Psoas muscle (tissue), 8 donors: ENCODE measurements around the gene KLHL29. TPM values are rescaled to one million over a fixed set of nuclear protein-coding genes. Genes with fewer than 3 reads are reported as not detected.
A peak's percentile ranks its signal among the peaks of the same experiment; 100 is the strongest.

Experiments used
- ATAC-seq, 4 donors: fragments of 200-7000 bp; cut with Tn5 transposase; one replicate each; pipeline ENCODE4 v1.9.1; 2020; ENCODE audit warnings: moderate library complexity in 3 of 4, mild to moderate bottlenecking in 2 of 4
- DNase-seq, 2 donors: peaks; one replicate each; pipeline ENCODE4 v3.0.0-alpha.2; 2020
- H3K27ac ChIP-seq: fragments of 200-600 bp; one replicate; pipeline ENCODE4 v1.8.0; 2022
- H3K27me3 ChIP-seq, 3 donors: fragments of 200-600 bp in 1 of 3; one replicate each; pipeline versions ENCODE4 v1.6.1 to v1.8.0; 2013 to 2022; ENCODE audit warnings: low read length in 2 of 3, mild to moderate bottlenecking in 2 of 3, moderate library complexity in 1 of 3; ENCODE audit not compliant: insufficient read depth in 3 of 3
- H3K36me3 ChIP-seq, 2 donors: fragments of 200-600 bp in 1 of 2; one replicate each; pipeline versions ENCODE4 v1.6.1 to v1.8.0; 2013 to 2022; ENCODE audit warnings: low read depth in 1 of 2, mild to moderate bottlenecking in 1 of 2, moderate library complexity in 1 of 2; ENCODE audit not compliant: insufficient read depth in 1 of 2
- H3K4me1 ChIP-seq: fragments of 200-600 bp; one replicate; pipeline ENCODE4 v1.8.0; 2022
- H3K4me3 ChIP-seq: fragments of 200-600 bp; one replicate; pipeline ENCODE4 v1.8.0; 2022; ENCODE audit warnings: mild to moderate bottlenecking
- H3K9me3 ChIP-seq: fragments of 200-600 bp; one replicate; pipeline ENCODE4 v1.8.0; 2022
- WGBS, 3 donors: extraction: QIAGEN DNeasy Blood & Tissue Kit; methylation state at CpG; one replicate each; pipeline versions ENCODE4 v1.1.6 to v1.1.7; 2013; 5-methylcytosine and 5-hydroxymethylcytosine counted together
- intact Hi-C, 2 donors: fragments of 100-400 bp; cut with DNase I; formaldehyde crosslinking; loops; one replicate each; pipeline versions ENCODE4 v1.11.0 to v1.14.2; 2022
- polyA plus RNA-seq, 3 donors: library from polyadenylated mRNA; stranded (reverse); fragments of 200-250 nt; gene quantifications; one replicate each; pipeline ENCODE4 v1.2.3, GENCODE V29; 2013
- total RNA-seq, 4 donors: library from RNA; stranded (reverse); fragmentation: NEBNext Ultra II Directional in 2 of 4; extraction: Animal tissue kit (Norgen Biotek cat#: 25700) in 2 of 4; gene quantifications; one replicate each; pipeline versions ENCODE4 v1.2.1 to v1.2.4, GENCODE V29; 2021 to 2023
- TF ChIP-seq, protein P1 (sequence below): fragments of 200-600 bp; IDR thresholded peaks from one replicate; pipeline ENCODE4 v1.8.0; 2022; ENCODE audit warnings: antibody characterized with exemption
- donor health status: healthy with polysubstance abuse.
- donor health status: DM: no; HTN: no; CAD: no; lungs with moderate emphysema.
- donor health status: Bipolar disorder and iron deficiency.
- donor health status: healthy.
- donor health status: DM: yes; HTN: yes; CAD: no.
- donor health status: DM: no; HTN: no; CAD: no.
- donor health status: DM: no; HTN: no; CAD: no.
- donor health status: DM: yes; HTN: yes; CAD: no.

Gene KLHL29
- total and polyA plus RNA-seq, 7 donors = 4.4 to 14.1 (median 6.8) TPM

DNA sequence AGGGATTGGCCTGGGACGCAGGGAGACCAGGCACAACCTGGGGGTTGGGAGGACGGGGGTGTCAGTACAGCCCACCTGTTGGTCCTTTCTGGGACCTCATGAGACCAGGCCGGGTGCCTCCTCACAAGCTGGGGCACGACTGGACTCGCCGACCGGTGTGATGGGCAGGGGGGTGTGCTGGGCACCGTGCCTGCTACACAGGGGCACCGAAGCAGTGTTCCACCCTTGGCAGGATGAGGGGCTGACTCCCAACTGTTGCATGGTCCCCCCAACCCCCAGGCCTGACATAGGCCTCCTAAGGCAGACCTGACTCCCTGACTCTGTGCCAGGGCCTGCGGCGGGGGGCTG, 285.2 kb downstream of the KLHL29 start:
- Histone ChIP-seq H3K36me3 (no peaks in the 10 kb centered on the region), H3K27ac (no peak overlapping the region), H3K9me3 (no peaks in the 10 kb centered on the region), H3K4me3 (no peak overlapping the region), H3K4me1 (peaks cover 7% of the 10 kb centered on the region), H3K27me3 (no peaks in the 10 kb centered on the region)
- intact Hi-C loops = no loop called here
- no peak for ATAC-seq
- TF ChIP-seq, protein P1, sequence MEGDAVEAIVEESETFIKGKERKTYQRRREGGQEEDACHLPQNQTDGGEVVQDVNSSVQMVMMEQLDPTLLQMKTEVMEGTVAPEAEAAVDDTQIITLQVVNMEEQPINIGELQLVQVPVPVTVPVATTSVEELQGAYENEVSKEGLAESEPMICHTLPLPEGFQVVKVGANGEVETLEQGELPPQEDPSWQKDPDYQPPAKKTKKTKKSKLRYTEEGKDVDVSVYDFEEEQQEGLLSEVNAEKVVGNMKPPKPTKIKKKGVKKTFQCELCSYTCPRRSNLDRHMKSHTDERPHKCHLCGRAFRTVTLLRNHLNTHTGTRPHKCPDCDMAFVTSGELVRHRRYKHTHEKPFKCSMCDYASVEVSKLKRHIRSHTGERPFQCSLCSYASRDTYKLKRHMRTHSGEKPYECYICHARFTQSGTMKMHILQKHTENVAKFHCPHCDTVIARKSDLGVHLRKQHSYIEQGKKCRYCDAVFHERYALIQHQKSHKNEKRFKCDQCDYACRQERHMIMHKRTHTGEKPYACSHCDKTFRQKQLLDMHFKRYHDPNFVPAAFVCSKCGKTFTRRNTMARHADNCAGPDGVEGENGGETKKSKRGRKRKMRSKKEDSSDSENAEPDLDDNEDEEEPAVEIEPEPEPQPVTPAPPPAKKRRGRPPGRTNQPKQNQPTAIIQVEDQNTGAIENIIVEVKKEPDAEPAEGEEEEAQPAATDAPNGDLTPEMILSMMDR = no peak
- 59 to 70% (median 70%) methylated on average over 11 of the region's 11 CpGs for WGBS, 3 donors
- no peak for DNase-seq

DNA sequence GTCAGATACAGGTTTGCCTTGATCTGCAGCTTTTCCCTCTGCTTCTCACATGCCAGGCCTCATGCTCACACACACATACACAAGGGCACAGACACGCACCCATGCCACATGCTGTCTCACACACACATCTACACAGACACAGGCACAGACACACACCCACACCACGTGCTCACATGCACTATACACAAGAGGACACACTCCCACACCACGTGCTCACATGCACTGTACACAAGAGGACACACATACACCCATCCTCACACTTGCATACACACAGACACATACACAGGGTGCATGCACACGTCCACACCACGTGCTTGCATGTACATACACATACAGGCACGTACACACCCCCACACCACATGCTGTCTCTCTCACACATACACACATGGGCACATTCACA, 288.1 kb downstream of the KLHL29 start:
- H3K4me3 ChIP-seq = no peak overlapping the region
- H3K9me3 ChIP-seq = no peaks in the 10 kb centered on the region
- no peak overlapping the region for H3K27ac ChIP-seq
- TF ChIP-seq, protein P1 = no peak
- ATAC-seq (peak in 1 of 4 donors; percentile 5), DNase-seq (no peak)
- H3K27me3 ChIP-seq = no peaks in the 10 kb centered on the region
- 91 to 93% (median 93%) methylated on average over 6 of the region's 6 CpGs for WGBS, 3 donors
- H3K36me3 ChIP-seq = no peaks in the 10 kb centered on the region
- peaks cover 7% of the 10 kb centered on the region for H3K4me1 ChIP-seq
- intact Hi-C loops = no loop called here

DNA sequence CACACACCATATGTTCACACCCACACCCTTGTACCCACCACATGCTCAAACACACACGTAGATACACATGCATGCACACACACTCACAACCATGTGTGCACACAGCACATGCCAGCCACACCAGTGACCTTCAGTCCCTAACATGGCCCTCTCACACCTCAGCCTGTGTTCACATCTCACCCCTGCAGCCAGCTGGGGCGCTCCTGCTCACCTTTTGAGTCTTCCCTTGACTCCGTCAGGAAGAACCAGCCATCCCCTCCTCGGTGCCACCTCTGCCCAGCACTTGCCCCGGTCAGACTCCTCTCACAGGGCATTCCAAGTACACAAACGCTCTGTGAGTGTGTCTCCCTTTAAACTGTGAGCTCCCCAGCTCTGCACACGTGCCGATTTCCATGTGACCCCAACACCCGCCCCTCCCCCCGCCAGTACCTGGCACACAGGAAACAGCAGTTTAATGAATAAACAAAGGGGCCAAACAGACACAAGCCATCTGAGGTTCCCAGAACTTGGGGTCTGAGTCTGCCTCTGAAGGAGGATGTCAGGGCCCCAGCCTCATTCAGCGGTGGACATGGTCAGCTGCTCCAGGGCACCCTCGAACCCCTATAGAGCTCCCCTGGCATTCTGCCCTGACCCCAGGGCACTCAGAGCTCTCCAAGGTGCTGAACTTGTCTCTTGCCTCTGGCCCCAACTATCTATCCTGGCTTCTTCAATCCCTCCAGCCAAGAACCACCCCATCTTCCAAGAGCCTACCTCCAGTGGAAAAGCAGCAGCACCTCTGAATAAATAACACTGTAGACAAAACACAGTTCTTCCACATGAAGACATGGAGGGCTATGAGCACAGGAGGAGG, 289.1 kb downstream of the KLHL29 start:
- intact Hi-C loops = no loop called here
- 59 to 62% (median 61%) methylated on average over 12 of the region's 12 CpGs for WGBS, 3 donors

DNA sequence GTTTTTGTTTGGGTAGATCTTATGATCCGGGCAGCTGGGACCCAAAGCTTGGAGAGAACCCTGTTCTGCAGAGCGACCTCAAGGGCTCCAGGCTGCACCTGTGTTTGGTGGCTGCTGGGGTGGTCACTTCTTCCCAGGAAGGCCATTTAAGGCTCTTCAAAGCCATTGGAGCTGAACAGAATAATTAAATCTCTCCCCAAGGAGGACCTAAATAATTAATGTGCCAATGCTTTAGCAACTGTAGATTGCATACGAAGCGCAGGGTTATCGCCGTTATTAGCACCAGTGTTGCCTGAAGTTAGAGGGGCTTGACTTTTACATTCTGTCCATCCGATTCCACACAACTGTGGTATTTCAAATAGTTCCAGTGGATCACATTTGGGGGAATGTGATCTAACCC, 290.5 kb downstream of the KLHL29 start:
- TF ChIP-seq, protein P1 = no peak
- 95 to 99% (median 97%) methylated on average over 7 of the region's 7 CpGs for WGBS, 3 donors
- Histone ChIP-seq H3K36me3 (no peaks in the 10 kb centered on the region), H3K9me3 (no peaks in the 10 kb centered on the region), H3K4me3 (no peak overlapping the region), H3K27ac (no peak overlapping the region), H3K27me3 (no peaks in the 10 kb centered on the region), H3K4me1 (no peaks in the 10 kb centered on the region)
- intact Hi-C loops = no loop called here
- DNase-seq (no peak), ATAC-seq (no peak)

More for the DNA sequence above, 289.1 kb downstream of the KLHL29 start:
- Histone ChIP-seq H3K27me3 (no peaks in the 10 kb centered on the region), H3K4me3 (no peak overlapping the region), H3K36me3 (no peaks in the 10 kb centered on the region), H3K4me1 (peaks cover 7% of the 10 kb centered on the region), H3K9me3 (no peaks in the 10 kb centered on the region), H3K27ac (no peak overlapping the region)
- TF ChIP-seq, protein P1 = no peak
- DNase-seq = no peak
- ATAC-seq = no peak

DNA sequence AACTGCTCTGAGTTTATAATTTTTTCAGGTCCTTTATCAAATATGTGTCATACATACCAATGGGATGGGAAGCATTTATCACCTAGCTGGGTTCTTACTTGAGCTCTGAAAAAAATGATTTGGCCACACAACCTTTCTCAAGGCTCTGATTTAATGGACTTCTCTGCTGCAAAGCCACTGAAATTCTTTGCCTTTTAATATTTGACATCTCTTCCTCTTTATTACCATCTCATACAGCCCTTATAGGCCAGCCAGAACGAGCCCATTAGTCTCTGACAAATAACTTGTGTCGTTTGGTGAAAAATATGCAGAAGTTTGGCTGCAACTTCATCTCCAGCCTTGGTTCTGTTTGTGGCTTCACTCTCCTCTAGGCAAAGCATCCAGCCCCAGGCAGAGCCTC, 292.9 kb downstream of the KLHL29 start:
- no peak for DNase-seq
- intact Hi-C loops = no loop called here
- no peaks in the 10 kb centered on the region for H3K36me3 ChIP-seq
- H3K9me3 ChIP-seq = no peaks in the 10 kb centered on the region
- no peaks in the 10 kb centered on the region for H3K4me1 ChIP-seq
- no peak overlapping the region for H3K4me3 ChIP-seq
- no peak overlapping the region for H3K27ac ChIP-seq
- H3K27me3 ChIP-seq = no peaks in the 10 kb centered on the region
- 63 to 79% (median 75%) methylated on average over 2 of the region's 2 CpGs for WGBS, 3 donors
- TF ChIP-seq, protein P1 = no peak
- no peak for ATAC-seq
